Panc1 (cell line): Measurements from ENCODE around the gene RAB3B.

Experiments used
- POLR2AphosphoS5 ChIP-seq: IDR thresholded peaks from 2 replicates; pipeline ENCODE4 v1.6.1; 2012; ENCODE audit warnings: mild to moderate bottlenecking, low read depth, low read length, moderate library complexity
- SIN3A ChIP-seq: IDR thresholded peaks from 2 replicates; pipeline ENCODE4 v1.6.1; 2012; ENCODE audit warnings: low read depth, mild to moderate bottlenecking, low read length, moderate library complexity, borderline replicate concordance; ENCODE audit not compliant: insufficient read depth
- TF ChIP-seq, protein P1 (sequence below): fragments of 450-650 bp; IDR thresholded peaks from 2 replicates; pipeline ENCODE4 v1.5.1; 2017; ENCODE audit warnings: mild to moderate bottlenecking
- TF ChIP-seq, protein P2 (sequence below), 2 experiments: IDR thresholded peaks; 2 replicates each; pipeline ENCODE4 v1.6.1; 2011 to 2012; ENCODE audit warnings: low read depth in 2 of 2, control low read depth in 1 of 2, low read length in 1 of 2, mild to moderate bottlenecking in 1 of 2, moderate library complexity in 1 of 2; ENCODE audit not compliant: insufficient read depth in 1 of 2

DNA sequence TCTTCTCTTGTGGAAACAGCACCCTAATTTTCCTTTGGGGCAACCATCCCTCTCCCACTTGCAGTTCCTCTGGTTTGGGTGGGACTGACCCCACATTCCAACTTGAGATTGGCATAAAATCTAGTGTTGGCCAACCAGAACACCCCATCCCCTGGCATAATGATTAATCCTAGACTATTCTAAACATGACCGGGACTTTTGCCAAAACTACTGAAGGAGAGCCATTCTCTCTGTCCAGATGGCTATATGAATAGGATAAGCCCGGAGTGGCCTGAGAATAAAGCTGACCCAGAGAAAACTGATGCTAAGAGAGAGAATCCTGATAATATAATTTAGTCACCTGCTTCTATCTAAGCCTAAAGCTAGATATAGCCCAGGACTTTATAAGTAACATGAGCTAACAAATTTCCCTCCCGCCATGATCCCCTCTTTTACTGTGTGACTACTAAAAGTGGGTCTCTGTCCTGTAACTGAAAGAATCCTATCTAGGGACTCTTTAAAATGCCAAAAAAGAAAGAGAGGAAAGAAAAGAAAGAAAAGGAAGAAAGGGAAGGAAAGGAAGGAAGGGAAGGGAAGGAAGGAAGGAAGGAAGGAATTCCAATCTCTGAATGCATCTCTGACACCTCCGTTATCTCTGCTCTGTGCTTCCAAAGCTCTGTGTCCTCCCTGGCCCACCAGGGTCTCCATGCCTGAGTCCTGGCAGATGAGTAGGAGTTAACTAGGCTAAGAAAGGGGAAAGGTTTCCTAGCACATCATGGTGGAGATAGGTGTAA is 84.0 kb downstream of the RAB3B start:
- TF ChIP-seq, protein P1, sequence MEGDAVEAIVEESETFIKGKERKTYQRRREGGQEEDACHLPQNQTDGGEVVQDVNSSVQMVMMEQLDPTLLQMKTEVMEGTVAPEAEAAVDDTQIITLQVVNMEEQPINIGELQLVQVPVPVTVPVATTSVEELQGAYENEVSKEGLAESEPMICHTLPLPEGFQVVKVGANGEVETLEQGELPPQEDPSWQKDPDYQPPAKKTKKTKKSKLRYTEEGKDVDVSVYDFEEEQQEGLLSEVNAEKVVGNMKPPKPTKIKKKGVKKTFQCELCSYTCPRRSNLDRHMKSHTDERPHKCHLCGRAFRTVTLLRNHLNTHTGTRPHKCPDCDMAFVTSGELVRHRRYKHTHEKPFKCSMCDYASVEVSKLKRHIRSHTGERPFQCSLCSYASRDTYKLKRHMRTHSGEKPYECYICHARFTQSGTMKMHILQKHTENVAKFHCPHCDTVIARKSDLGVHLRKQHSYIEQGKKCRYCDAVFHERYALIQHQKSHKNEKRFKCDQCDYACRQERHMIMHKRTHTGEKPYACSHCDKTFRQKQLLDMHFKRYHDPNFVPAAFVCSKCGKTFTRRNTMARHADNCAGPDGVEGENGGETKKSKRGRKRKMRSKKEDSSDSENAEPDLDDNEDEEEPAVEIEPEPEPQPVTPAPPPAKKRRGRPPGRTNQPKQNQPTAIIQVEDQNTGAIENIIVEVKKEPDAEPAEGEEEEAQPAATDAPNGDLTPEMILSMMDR, result no peak
- TF ChIP-seq, protein P2, sequence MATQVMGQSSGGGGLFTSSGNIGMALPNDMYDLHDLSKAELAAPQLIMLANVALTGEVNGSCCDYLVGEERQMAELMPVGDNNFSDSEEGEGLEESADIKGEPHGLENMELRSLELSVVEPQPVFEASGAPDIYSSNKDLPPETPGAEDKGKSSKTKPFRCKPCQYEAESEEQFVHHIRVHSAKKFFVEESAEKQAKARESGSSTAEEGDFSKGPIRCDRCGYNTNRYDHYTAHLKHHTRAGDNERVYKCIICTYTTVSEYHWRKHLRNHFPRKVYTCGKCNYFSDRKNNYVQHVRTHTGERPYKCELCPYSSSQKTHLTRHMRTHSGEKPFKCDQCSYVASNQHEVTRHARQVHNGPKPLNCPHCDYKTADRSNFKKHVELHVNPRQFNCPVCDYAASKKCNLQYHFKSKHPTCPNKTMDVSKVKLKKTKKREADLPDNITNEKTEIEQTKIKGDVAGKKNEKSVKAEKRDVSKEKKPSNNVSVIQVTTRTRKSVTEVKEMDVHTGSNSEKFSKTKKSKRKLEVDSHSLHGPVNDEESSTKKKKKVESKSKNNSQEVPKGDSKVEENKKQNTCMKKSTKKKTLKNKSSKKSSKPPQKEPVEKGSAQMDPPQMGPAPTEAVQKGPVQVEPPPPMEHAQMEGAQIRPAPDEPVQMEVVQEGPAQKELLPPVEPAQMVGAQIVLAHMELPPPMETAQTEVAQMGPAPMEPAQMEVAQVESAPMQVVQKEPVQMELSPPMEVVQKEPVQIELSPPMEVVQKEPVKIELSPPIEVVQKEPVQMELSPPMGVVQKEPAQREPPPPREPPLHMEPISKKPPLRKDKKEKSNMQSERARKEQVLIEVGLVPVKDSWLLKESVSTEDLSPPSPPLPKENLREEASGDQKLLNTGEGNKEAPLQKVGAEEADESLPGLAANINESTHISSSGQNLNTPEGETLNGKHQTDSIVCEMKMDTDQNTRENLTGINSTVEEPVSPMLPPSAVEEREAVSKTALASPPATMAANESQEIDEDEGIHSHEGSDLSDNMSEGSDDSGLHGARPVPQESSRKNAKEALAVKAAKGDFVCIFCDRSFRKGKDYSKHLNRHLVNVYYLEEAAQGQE (IDR thresholded peaks at IDR 0.05; ENCODE audit: insufficient read depth in 1 of 2, low read depth in 2 of 2, low read length in 1 of 2), result no peak
- TF ChIP-seq POLR2AphosphoS5 (no peak), SIN3A (no peak)
